NOMO-1 treated with dmso at 0.1 percent for 144 hours (cell line): ENCODE results near the gene HOXA6.

ENCODE experiments used
- DNase-seq: peaks from one replicate; lab custom pipeline; 2025; ENCODE audit not compliant: unreplicated experiment; lab: John Stamatoyannopoulos, UW

Gene HOXA6

DNA sequence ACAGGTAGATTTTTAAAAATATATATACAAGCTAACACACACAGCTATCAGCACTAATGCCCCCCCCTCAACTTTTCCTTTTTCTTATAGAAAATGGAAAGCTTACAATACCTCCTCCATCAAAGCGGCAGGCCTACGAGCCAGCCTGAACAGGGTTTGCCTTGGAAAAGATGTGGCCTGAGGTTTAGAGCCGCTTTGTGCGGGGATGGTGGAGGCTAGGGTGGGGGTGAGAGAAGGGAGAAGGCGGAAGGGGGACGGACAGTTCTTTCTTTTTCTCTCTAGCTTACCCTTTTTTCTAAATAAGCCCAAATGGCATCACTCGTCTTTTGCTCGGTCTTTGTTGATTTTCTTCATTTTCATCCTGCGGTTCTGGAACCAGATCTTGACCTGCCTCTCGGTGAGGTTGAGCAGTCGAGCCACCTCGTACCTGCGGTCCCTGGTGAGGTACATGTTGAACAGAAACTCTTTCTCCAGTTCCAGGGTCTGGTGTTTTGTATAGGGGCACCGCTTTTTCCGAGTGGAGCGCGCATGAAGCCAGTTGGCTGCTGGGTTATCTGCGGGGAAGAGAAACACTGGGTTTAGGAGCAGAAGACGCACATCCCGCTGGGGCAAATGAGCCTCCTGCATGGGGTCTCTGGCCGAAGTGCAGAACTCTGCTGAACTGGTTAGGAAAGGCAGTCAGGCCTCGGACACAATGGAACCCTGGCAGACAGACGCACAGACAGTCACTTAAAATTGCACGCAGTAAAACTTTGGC lies 15.9 kb upstream of the HOXA6 start:
- DNase-seq, result no peak

DNA sequence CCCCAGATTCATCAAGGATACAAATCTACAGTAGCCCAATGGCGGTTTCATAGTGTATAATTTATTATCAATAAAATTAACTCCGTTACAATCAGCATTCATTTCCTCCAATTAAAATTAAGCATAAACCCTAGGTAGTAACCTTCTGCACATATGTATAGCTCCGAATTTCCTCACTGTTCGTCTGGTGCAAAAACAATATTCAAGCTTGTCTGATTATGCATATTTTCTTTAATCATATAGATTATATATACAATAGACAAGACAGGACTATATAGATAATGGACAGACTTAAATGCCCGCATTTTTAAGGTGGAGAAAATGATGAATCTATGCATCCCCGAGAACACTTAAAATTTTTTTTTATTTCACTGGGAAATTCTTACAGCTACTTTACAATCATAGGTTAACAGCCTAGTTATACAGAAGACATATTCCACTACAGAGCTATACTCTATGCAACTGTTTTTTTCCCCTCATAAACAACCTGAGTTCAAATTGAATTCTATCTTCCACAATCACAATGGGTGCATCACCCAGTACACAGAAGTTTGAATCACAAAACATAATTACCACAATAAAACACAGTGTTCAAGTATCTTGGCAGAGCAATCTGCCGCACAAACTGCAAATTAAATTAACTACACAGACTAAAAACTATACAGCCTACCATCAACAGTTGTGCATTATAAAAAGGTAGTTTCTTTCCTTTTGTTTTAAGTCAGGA lies 15.2 kb upstream of the HOXA6 start:
- no peak for DNase-seq

GRCh38 chr7:27161721-27162560 lies 14.4 kb upstream of the HOXA6 start:
- DNase-seq, result no peak

DNA sequence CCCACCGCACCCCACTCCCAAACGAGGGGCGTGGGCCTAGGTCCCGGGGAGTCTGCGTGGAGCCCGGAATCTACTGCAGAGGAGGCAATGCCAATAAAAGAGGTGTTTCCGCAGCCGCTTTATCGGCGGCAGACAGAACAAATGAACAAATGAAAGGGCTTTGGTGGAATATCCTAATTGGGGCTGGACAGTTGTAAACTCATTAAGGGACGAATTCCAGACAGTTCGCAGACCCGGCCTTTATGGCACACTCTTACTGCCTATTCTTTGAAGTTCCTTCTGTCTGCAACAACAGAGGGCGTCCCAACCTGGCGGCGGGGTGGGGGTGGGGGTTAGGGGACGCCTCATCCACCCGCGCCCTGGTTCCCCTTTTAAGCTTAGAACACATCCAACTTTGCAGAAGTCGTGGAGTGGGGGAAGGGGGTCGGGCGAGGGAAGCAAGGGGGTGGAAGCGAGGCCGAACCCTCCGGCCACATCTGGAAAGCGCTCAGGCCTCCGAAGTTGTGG lies 13.7 kb upstream of the HOXA6 start:
- DNase-seq, result peak; percentile 63

- peak; percentile 74 for DNase-seq
Observed at GRCh38 chr7:27160546-27161213, 13.1 kb upstream of the HOXA6 start.

DNA sequence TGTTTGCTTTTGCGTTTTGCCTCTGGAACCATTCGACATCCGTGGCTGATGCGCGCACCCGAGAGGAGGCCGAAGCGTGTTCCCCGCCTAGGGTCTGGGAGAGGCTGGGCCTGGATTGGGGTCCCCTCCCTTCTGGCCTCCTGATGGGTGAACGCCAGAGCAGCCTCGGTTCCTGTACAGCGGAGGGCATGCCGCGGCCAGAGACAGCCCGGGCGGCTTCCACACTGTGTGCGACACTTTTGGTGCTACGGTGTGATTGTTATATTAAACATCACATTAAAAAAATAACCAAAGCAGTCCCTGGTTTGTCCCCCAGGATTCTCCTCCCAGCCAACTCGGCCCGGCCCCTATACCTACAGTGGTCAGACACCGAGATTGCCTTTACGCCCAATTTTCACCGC lies 12.6 kb upstream of the HOXA6 start:
- DNase-seq, result no peak

GRCh38 chr7:27159266-27160144 lies 11.9 kb upstream of the HOXA6 start:
- no peak for DNase-seq

DNA sequence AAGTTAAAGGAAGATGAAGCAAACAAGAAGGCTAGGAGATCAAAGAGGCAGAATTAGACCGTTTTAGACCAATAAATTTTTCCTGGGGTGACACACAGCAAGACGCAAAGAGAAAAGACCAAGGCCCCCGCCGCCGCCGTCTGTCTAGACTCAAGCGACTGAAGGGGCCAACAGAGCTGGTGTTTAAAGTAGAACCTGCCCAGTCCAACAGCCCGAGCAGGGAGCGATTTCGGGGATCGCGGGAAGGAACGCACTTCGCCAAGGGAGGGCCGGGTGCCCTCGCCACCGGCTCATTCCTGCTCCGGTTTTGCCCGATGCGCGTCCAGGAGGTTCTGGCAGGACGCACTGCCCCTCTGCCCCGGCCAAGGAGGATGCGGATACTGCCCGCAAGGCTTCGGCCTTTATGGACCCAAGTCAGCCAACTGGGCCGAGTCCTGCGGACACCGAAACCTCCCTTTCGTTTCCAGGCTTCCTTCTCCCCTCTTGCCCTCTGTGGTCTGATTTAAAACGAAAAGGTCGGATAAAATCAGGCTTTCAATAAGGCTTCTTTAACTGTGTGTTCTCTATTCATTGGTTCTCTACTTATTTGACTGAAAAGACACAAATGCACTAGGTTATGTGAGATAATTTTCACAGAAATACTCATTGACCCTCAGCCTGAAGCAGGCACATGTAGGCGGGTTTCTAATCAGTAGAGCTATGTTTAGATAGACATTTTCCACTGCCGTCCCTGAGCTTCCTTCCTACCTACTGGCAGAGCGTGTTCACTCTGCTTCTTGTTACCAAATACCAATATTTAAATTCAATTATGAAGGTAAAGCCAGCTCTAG lies 11.1 kb upstream of the HOXA6 start:
- no peak for DNase-seq

GRCh38 chr7:27157702-27158431 lies 10.3 kb upstream of the HOXA6 start:
- DNase-seq, result no peak

DNA sequence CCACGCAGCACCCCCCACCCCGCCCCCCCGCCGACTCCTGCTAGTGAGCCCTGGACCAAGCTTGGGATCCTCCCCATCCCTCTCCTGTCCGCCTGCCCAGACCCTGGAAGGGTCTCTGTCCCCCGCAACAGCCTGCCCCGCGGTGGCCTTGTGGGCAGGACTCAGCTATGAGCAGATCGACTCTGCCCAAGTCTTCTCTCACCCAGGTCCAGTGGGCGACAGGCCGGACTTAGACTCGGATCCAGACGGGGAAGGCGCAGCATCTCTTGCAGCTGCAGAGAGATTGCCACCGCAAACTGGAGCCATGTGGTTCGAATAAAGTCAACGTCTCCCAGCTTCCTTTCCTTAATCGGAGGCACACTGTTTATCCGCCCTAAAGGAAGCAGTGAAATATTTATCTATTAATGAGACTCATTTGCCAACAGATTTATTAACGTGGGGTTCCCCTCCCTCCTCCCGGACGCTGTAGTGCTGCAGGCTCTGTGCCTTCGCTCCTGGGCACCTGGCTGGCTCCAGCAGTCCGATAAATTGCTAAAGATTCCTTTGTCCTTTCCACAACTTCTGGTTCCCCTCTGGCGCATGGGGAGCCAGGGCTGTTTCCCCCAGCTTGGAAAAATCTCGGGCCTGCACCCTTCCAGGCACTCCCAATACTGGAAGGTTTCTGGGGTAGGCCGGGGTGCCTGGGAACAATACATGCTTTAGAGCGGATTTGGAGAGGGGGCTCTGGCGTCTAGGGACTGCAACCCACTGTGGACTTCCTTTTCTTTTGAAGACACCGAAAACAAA lies 9.5 kb upstream of the HOXA6 start:
- DNase-seq, result no peak

DNA sequence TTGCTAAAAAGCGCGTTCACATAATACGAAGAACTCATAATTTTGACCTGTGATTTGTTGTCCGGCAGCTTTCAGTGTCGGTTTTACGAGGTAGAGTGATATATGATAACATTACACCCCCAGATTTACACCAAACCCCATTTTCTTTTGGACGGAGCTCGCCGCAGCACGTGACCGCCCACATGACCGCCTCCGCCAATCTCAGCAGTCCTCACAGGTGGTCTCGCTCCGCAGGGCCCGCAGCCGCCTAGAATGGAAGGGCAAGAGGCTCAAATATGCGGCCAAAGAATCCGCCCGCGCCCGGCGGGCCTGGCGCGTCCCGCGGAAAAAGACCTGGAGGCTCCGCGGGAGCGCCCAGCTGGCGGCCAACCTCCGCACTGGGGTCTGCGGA lies 8.9 kb upstream of the HOXA6 start, which contains the start of gene HOXA7:
Gene HOXA7, minus strand, starts transcription at position 168 of the 391 bp plus-strand sequence. Its CDS starts 130 bp downstream, at position 38.
- DNase-seq, result peak; percentile 77

DNA sequence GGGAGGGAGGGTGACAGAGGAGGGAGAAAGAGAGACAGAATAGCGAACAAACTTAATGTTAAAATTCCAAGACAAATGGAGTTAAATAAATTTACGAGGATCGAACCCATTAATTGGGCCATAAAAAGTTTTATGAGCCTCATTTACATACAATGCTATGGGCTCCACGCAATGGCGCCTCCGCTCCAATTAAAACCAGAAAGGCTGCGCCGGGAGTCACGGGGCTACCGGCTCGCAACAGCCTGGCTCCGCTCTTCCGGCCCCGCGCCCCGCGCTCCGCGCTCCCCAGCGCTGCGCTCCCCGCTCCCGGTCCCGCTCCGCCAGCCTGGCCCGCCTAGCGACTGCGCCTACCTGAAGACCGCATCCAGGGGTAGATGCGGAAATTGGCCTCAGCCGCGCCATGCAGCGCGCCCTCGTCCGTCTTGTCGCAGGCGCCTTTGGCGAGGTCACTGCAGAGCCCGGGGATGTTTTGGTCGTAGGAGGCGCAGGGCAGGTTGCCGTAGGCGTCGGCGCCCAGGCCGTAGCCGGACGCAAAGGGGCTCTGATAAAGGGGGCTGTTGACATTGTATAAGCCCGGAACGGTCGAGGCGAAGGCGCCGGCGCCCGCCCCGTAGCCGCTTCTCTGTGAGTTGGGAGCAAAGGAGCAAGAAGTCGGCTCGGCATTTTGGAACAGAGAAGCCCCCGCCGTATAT lies 8.4 kb upstream of the HOXA6 start:
- no peak for DNase-seq

DNA sequence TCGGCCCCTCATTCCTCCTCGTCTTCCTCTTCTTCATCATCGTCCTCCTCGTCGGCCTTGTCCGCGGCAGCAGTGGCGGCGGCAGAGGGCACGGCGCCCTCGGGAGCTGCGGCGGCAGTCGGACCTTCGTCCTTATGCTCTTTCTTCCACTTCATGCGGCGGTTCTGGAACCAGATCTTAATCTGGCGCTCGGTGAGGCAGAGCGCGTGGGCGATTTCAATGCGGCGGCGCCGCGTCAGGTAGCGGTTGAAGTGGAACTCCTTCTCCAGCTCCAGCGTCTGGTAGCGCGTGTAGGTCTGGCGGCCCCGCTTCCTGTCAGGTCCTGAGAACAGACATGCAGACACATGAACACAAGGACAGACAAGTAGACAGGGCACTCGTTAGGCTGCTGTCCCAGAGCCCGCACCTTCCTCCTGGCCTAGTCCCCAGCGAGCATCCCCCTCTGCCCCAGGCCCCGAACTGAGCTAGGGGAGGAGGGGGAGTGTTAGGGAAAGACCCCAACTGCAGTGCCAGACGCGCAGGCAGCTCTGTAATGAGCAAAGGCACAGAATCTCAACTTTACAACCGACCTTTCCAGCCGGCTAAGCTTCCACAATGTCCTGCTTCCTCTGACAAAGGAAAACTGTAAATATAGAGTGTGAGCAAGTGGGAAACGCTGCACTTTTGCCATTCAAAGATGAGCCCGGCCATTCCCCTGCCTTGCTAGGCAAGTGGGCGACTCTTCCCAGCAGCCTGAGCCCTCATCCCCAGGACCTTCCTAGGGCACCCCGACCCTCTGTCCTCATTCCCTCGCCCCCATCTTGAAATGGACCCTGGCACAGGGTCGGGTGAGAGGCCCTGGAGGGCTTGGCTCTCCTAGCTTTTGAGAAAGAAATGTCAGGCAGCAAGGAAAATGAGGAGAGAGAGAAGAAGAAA lies 7.6 kb upstream of the HOXA6 start:
- DNase-seq, result no peak

- no peak for DNase-seq
Observed at GRCh38 chr7:27154369-27154768, 6.8 kb upstream of the HOXA6 start.

- DNase-seq, result no peak
Observed at GRCh38 chr7:27153526-27153925, 6.0 kb upstream of the HOXA6 start.
